Keratinocyte (primary cell): Measurements from ENCODE around the gene CMIP.

Source experiments
- CTCF ChIP-seq, 3 experiments: IDR thresholded peaks in 1 of 3; conservative IDR thresholded peaks in 1 of 3; optimal IDR thresholded peaks in 1 of 3; 2 replicates in 2 of 3; 3 replicates in 1 of 3; pipeline versions ENCODE3 to v1.5.1; 2011; ENCODE audit warnings: low read length in 3 of 3, mild to moderate bottlenecking in 3 of 3, moderate library complexity in 2 of 3, control low read depth in 1 of 3, inconsistent platforms in 1 of 3; ENCODE audit not compliant: insufficient read depth in 2 of 3; ENCODE audit errors: extremely low read depth in 1 of 3
- EZH2 ChIP-seq: IDR thresholded peaks from one replicate; pipeline ENCODE4 v1.6.1; 2012; ENCODE audit warnings: inconsistent platforms, mild to moderate bottlenecking, low read length, moderate library complexity

GRCh38 chr16:81515281-81515680 is 70.7 kb downstream of the CMIP start:
- TF ChIP-seq CTCF (optimal IDR thresholded peaks at IDR 0.05 in 1 of 3, IDR thresholded peaks at IDR 0.05 in 1 of 3, conservative IDR thresholded peaks at IDR 0.05 in 1 of 3; ENCODE audit: extremely low read depth in 1 of 3, insufficient read depth in 2 of 3, low read length in 3 of 3) (no peak), EZH2 (no peak)
